NCI-H345 (cell line): Measurements from ENCODE around the gene NEU4.
"Not testable (repeated sequence)": the region's sequence is repeated elsewhere in the genome, so short reads cannot be mapped to it uniquely, and the experiment has no call there.

Experiments
- DNase-seq: peaks from one replicate; lab custom pipeline; 2025; lab: John Stamatoyannopoulos, UW

Gene NEU4

DNA sequence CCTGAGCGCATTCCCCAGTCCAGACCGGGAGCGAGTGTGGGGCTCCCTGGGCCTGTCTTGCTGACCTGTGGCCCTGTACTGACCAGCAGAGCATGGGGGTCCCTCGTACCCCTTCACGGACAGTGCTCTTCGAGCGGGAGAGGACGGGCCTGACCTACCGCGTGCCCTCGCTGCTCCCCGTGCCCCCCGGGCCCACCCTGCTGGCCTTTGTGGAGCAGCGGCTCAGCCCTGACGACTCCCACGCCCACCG lies 5.3 kb downstream of the NEU4 start:
- no peak for DNase-seq

DNA sequence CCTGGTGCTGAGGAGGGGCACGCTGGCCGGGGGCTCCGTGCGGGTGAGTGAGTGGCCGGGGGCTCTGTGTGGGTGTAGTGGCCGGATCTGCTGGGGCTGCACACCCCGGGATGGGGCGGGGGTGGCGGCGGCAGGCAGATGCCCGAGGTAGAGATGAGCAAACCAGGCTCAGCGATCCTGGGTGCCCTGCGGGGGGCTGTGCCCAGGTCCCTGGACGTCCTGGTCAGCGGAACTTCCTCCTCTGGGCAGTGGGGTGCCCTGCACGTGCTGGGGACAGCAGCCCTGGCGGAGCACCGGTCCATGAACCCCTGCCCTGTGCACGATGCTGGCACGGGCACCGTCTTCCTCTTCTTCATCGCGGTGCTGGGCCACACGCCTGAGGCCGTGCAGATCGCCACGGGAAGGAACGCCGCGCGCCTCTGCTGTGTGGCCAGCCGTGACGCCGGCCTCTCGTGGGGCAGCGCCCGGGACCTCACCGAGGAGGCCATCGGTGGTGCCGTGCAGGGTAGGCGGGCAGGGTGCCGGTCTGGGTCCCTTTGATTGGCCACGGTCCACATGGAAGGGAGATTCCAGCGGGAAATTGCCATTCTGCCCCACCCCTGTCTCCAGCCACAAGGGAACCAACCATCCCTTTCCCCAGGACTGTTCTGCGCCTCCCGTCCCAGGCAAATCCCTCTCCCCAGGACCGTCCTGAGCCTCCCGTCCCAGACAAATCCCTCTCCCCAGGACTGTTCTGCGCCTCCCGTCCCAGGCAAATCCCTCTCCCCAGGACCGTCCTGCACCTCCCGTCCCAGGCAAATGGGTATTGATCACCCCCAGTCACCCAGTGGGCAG lies 5.9 kb downstream of the NEU4 start:
- no peak for DNase-seq

- DNase-seq, result no peak
These were observed 6.8 kb downstream of the NEU4 start for GRCh38 chr2:241815477-241816430.

DNA sequence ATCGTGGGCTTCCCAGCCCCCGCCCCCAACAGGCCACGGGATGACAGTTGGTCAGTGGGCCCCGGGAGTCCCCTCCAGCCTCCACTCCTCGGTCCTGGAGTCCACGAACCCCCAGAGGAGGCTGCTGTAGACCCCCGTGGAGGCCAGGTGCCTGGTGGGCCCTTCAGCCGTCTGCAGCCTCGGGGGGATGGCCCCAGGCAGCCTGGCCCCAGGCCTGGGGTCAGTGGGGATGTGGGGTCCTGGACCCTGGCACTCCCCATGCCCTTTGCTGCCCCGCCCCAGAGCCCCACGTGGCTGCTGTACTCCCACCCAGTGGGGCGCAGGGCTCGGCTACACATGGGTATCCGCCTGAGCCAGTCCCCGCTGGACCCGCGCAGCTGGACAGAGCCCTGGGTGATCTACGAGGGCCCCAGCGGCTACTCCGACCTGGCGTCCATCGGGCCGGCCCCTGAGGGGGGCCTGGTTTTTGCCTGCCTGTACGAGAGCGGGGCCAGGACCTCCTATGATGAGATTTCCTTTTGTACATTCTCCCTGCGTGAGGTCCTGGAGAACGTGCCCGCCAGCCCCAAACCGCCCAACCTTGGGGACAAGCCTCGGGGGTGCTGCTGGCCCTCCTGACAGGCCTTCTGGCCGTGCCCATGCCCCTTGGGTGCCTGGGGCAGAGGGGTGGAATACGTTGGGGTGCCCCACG lies 7.6 kb downstream of the NEU4 start:
- no peak for DNase-seq

GRCh38 chr2:241817126-241817820 lies 8.3 kb downstream of the NEU4 start:
- no peak for DNase-seq

DNA sequence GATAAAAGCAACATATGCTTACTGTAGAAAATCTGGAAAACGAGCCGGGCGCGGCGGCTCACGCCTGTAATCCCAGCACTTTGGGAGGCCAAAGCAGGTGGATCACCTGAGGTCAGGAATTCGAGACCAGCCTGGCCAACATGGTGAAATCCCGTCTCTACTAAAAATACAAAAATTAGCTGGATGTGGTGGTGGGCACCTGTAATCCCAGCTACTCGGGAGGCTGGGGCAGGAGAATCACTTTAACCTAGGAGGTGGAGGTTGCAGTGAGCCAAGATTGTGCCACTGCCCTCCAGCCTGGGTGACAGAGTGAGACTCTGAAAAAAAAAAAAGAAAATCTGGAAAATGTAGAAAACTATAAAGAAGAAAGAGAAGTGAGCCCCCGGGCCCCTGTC lies 8.8 kb downstream of the NEU4 start:
- DNase-seq, result not testable (repeated sequence)

DNA sequence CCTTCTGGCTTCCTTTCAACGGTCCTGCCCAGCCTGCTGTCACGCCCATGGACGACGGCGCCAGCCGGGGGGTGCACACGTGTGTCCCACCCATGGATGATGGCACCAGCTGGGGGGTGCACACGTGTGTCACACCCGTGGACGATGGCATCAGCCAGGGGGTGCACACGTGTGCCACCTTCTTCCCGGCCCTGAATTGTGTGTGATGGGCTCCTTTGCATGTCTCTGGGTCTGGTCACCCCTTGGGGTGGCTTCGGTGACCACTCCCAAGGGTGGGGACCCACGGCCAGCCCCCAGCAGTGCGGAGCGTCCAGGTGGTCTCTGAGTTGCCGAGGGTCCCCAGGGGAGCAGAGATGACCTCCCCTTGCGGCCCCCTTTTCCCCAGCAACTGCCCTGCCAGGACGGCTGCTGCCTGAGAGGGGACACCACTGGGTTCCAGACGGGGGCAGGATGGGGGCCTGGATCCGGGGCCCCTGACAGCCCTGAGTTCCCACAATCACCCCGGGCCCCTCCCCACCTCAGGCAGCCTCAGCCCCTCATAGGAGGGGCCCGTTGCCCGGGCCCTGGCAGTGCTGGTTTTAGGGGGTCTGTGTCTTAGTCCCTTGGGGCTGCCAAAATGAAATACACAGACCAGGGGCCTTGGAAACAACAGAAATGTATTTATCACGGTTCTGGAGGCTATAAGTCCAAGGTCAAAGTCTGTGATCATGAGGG lies 9.4 kb downstream of the NEU4 start:
- no peak for DNase-seq

- DNase-seq, result no peak
These were observed 9.9 kb downstream of the NEU4 start for GRCh38 chr2:241818943-241819270.

GRCh38 chr2:241819947-241820624 lies 11.1 kb downstream of the NEU4 start:
- not testable (repeated sequence) for DNase-seq

GRCh38 chr2:241820625-241821384 lies 11.8 kb downstream of the NEU4 start:
- no peak for DNase-seq

- no peak for DNase-seq
These were observed 12.7 kb downstream of the NEU4 start for GRCh38 chr2:241821460-241822263.

DNA sequence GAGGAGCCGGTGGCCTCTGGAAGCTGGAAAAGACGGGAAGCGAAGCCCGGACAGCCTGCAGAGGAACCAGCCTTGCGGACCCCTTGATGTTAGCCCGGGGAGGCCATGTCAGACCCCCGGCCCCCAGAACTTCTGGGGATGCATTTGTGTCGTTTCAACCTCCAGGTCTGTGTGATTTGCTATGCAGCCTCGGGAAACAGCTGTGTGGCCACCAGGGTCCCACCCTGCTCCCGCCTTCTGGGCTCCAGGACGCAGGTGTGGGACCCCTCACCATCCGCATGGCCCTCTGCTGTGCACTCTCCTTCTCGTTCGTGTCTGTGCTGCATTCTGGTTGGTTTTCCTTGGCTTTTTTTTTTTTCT lies 13.3 kb downstream of the NEU4 start:
- DNase-seq, result no peak

- not testable (repeated sequence) for DNase-seq
These were observed 14.8 kb downstream of the NEU4 start for GRCh38 chr2:241823531-241824437.

DNA sequence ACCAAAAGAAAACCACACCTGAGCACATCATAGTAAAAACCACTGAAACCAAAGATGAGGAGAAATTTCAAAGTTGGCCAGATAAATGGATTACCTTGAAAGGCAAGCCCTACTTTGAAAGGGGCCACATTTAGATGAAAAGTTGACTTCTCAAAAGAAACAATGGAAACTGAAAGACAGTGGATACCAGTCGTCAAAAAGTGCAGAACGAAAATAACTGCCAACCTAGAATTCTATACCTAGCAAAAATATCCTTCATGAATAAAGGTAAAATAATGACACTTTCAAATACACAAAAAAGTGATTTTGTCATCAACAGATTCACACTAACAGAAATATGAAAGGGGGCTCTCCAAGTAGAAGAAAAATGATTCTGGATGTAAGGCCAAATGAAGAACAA lies 18.4 kb downstream of the NEU4 start:
- DNase-seq, result no peak

DNA sequence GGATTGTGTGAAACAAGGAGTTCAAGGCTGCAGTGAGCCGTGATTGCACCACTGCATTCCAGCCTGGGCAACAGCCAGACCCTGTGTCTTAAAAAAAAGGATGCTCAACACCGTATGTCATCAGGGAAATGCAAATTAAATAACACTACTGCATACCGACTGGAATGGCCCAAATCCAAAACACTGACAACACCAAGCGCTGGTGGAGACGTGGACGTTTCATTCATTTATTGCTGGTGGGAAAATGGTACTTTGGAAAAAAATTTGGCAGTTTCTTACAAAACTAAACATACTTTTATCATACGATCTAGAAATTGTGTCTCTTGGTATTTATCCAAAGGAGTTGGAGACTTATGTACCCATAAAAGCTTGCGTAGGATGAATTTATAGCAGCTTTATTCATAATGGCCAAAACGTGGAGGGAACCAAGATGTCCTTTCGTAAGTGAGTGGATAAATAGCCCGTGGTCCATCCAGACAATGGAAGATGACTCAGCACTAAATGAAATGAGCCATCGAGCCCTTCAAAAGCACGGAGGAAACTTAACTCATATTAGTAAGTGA lies 24.2 kb downstream of the NEU4 start:
- no peak for DNase-seq

- not testable (repeated sequence) for DNase-seq
These were observed 24.9 kb downstream of the NEU4 start for GRCh38 chr2:241833756-241834526.

GRCh38 chr2:241834527-241835210 lies 25.7 kb downstream of the NEU4 start:
- DNase-seq, result no peak
